LNCaP clone FGC (cell line): ENCODE results near the gene UBR3.

Experiments used
- DNase-seq: peaks from one replicate; pipeline ENCODE4 v3.0.0-alpha.2; 2011; ENCODE audit warnings: low read depth
- H3K4me3 ChIP-seq: 2 replicates; pipeline ENCODE4 v1.5.1; 2011; ENCODE audit warnings: mild to moderate bottlenecking, low read depth, low read length, control low read depth
- CTCF ChIP-seq: IDR thresholded peaks from 2 replicates; pipeline ENCODE4 v1.5.1; 2012; ENCODE audit warnings: mild to moderate bottlenecking; ENCODE audit not compliant: control insufficient read depth, insufficient read depth; ENCODE audit errors: extremely low read depth

The UBR3 gene

GRCh38 chr2:170019060-170019805 lies 192.0 kb downstream of the UBR3 start:
- TF ChIP-seq CTCF = no peak
- DNase-seq = no peak
- H3K4me3 ChIP-seq = no peak overlapping the region

- TF ChIP-seq CTCF = no peak
- no peak overlapping the region for H3K4me3 ChIP-seq
- DNase-seq = no peak
Measured at GRCh38 chr2:170020777-170021176, 193.5 kb downstream of the UBR3 start.

GRCh38 chr2:170022692-170023091 lies 195.4 kb downstream of the UBR3 start:
- no peak overlapping the region for H3K4me3 ChIP-seq
- no peak for TF ChIP-seq CTCF
- peak; percentile 37 for DNase-seq

GRCh38 chr2:170024721-170025120 lies 197.5 kb downstream of the UBR3 start:
- no peak overlapping the region for H3K4me3 ChIP-seq
- DNase-seq = no peak
- TF ChIP-seq CTCF = no peak

- TF ChIP-seq CTCF = no peak
- no peak for DNase-seq
- no peak overlapping the region for H3K4me3 ChIP-seq
Measured at GRCh38 chr2:170025223-170025622, 198.0 kb downstream of the UBR3 start.

- peak; percentile 85 for DNase-seq
- TF ChIP-seq CTCF = no peak
- H3K4me3 ChIP-seq = no peak overlapping the region
Measured at GRCh38 chr2:170026361-170026760, 199.1 kb downstream of the UBR3 start.

GRCh38 chr2:170029551-170029950 lies 202.3 kb downstream of the UBR3 start:
- TF ChIP-seq CTCF = no peak
- H3K4me3 ChIP-seq = no peak overlapping the region
- no peak for DNase-seq
